ENCODE measurements around the gene TXNDC17.
"Not testable (repeated sequence)": the region's sequence is repeated elsewhere in the genome, so short reads cannot be mapped to it uniquely, and the experiment has no call there.

TXNDC17 gene

DNA sequence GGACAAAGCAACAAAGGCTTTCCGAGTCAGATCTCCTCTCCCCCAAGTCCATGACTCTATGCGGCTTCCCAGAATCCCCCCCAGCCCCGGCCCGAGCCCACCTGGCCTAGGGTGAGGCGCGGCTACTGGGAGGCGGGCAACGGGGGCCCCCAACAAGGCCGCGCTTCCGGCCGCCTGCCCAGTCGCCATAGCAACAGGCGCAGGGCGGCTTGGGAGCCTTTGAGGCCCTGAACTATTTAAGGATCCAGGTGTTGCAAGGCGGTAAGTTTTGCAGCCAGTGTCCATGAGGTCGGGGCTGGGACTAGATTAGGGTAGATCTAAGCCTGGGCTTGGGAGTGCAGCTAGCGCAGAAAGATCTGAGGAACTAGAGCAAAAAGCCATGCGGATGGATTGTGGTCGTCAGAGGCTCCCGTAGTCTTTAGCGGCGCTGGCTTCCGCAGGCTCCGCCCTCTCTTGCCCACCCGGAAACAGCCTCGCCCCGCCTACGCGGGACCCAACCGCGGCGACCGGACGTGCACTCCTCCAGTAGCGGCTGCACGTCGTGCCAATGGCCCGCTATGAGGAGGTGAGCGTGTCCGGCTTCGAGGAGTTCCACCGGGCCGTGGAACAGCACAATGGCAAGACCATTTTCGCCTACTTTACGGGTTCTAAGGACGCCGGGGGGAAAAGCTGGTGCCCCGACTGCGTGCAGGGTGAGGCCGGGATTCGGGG, at the start of gene TXNDC17, which contains the start of gene KIAA0753:
TXNDC17 (plus strand) TSS at position 525 of the 711 bp plus-strand sequence; CDS start at position 548, 23 bp downstream.
KIAA0753 (minus strand) TSS at position 176 of the 711 bp plus-strand sequence. CDS start 5,608 bp downstream, outside the sequence.
- peak; percentile 69 for DNase-seq

DNA sequence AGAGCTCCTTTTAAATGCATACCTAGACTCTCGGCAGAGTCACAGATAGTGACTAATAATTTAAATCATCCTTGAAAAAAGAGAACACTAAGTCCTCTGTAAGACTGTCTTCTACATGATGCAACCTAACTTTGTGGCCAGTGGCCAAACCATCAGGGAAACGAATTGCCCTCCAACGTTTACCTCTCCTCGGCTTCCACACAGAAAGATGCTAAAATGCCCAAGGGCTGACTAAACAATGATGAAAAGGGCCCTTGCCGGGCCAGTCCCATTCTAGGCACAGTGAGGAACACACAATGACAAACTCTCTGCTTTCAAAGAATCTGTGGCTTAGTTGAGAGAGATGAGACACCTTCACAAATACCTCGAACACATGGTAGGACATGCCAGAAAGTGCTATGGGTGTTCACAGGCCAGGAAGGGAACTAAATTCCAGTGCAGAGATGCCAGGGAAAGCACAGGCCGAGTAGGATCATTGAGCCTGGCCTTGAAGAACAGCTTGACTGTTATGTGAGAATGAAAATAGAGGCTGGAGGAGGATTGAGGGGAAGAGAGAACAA, 49.2 kb upstream of the TXNDC17 start:
- no peak for DNase-seq

DNA sequence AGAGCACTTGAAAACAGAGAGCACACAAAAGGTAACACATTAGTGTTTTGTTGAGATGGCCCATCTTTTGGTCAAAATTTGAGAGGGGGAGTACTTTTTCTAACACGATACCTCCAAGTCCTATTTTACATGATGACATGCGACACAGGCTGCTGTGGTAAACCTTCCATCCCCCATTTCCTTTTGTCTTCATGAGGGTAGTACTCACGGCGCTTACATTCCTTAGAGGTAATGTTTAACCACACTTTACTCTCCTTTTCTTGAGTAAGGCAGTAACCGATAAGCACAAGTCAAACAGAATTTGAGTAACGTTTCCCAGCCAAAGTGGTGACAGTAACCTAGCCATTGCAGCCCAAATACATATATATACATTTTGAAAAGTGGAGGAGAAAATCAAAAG, 48.7 kb upstream of the TXNDC17 start:
- DNase-seq: no peak

DNA sequence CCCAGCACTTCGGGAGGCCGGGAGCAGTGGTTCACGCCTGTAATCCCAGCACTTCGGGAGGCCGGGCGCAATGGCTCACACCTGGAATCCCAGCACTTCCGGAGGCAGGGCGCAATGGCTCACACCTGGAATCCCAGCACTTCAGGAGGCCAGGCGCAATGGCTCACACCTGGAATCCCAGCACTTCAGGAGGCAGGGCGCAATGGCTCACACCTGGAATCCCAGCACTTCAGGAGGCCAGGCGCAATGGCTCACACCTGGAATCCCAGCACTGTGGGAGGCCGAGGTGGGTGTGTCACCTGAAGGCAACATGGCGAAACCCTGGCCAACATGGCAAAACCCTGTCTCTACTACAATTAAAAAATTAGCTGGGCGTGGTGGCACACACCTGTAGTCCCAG, 47.5 kb upstream of the TXNDC17 start:
- DNase-seq: not testable (repeated sequence)

DNA sequence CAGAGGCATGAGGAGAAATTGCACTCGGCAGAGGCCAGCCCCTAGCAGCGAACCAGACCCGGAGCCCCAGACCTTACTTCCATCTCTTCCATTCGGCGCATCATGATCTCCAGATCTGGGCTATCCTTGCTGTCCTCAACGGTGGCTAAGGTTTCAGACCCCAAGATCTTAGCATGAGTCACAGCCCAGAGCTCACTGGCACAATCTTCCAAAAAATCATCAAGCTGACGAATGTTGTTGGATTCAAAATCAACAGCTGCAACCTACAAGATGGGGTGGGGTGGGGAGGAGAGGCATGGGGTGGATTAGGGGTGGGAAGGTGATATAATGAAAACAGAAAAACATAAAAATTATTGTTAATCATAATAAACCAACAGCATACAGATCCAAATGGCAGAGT, 44.8 kb upstream of the TXNDC17 start:
- no peak for DNase-seq

DNA sequence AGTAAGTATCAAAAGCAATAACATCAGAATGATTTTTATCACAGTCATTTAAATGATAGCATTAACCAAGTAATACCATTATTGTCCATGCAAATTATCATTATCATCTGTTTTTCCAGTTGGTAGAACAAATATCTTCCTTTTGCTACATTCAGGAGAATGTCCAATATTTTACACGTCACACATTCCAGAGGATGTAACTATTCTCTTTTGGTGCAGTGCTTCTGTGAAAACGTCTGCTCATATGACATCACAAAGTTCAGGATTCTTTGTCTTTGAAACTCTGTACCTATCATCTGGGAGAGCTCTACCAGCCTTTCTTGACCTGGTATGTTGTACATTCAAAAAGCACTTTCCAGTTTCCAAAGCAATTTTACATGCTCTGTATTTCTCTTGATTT, 44.3 kb upstream of the TXNDC17 start:
- DNase-seq: no peak

DNA sequence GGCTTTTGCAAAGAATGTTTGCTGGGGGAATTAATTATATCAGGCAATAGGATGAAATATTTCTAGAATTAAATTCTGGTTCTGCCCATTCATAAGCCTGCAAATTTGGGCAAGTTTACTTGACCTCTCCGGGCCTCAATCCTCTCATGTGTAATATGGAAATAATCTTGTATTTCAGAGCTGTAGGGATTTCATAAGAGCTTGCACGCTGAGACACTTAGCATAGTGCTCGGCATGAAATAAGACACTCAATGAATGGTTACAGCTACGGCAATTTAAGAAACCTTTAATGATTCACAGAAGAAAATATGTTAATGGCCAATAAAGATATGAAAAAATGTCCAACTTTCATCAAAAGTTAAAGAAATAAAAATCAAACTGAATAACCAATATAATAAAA, 43.9 kb upstream of the TXNDC17 start:
- peak; percentile 35 for DNase-seq

DNA sequence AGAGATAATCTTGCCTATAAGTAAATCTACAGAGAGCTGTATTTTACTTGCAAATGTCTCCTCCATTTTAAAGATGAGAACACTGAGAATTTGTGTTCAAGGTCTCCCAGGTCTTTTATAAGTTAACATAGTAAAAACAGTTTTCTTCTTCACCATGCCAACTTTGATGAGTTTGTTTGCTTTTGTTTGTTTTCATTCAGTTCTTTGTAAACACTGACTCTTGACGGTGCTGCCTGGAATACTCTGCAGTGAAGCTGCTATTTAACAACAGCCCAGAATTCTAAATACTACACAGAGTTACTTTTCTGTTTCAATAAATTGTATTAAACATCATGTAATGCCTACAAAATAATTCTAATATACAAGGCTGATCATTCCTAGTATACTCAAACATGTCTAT, 43.1 kb upstream of the TXNDC17 start:
- DNase-seq: peak; percentile 60

DNA sequence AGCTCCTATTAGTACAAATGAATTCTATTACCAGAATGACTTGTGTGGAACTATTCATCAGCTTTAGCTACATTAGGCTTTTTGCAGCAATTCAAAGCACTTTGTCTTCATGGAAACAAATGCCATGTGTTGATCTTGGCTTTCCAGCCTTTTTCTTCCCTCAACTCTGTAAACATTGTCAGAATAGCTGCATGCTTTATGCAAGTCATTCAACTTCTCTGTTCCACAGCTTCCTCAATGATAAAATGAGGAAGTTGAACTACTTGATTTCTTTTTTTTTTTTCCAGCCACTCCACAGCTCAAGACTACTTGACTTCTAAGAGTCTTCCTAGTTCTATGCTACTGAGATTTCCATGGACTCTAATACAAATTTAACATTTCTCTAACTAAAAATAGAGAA, 41.5 kb upstream of the TXNDC17 start:
- DNase-seq: no peak

DNA sequence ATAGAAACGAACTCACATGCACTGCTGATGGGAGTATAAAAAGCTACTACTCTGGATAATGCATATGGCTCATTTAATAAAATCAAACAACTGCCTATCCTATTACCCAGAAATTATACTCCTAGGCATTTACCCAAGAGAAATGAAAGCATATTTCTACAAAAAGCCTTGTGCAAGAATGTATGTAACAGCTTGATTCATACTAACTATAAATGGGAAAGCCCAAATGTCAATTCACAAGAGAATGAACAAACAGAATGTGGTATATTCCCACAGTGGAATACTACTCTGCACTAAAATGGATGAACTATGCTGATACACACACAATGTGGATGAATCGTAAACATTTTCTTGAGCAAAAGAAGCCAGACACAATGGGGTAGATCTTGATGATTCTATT, 38.7 kb upstream of the TXNDC17 start:
- no peak for DNase-seq

DNA sequence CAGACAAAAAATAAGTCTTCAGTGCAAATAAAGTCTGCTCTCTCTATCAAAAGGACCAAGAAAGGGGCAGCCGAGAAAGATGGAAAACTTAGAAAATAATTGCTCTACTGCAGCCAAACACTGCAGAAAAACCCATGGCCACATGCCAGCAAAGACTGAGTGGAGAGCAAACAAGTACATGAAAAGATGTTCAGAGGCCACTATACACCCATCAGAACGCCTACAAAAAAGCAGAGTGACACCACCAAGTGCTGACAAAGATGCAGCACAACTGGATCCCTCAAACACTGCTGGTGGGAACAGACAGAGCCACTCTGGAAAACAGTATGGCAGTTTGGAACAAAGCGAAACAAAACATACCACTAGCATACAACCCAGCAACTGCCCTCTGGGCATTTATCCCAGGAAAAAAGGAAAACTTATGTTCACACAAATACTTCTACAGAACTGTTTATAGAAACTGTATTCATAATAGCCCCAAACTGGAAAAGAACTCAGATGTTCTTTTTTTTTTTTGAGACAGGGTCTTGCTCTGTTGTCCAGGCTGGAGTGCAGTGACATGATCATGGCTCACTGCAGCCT, 37.0 kb upstream of the TXNDC17 start:
- DNase-seq: no peak

DNA sequence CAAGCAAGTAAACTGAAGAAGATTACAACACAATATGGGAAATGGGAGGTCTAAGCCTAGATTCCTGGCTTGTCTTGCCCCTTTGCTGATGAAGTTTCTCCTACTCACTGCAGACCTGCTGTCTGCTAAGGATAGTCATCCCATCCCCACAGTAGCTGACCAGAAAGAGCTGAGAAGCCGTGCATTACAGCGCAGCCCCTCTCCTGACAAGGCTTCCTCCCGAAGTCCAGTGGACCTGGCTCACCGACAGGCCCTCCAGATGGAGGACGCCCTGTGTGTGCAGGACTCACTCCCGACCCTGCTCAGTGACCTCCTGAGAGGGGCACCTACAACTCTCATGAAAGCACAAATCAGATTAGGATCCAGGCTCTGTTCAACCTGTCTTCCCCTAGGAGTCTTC, 35.7 kb upstream of the TXNDC17 start:
- DNase-seq: no peak

DNA sequence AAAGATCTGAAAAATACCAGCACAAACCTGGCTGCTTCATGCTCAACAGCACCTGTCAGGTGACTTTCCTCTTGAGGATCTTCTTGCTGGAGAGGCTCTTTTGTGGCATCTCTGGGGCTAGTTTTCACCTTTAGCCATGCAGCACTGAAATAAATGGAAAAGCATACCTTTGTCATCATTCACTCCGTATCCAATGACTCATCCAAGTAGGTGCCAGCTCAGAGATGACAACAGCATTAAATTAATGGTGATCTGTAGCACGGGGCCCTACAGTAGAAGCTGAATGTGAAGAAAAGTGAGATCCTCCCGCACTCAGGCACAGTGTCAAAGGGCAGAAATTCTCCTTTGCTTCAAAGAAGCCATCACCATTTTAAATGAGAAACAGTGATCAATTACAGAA, 32.5 kb upstream of the TXNDC17 start:
- DNase-seq: no peak

DNA sequence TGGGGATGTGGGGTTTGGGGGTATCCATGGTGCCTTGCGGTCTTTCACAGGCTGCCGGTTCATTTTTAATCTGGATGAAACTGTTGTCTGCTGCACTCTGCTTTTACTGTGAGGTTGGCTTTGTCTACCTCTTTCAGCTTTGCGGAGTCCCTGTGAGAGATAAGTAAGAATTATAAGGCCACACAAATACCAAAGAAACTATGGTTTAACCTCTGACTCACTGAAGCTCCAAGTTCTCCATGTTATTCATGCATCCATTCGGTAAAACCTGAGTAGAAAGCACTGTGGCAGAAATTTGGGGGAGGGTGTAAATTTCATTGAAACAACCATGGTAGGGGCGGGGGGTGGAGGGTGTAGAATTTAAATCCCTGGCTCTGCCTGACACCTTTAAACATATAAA, 30.8 kb upstream of the TXNDC17 start:
- no peak for DNase-seq

DNA sequence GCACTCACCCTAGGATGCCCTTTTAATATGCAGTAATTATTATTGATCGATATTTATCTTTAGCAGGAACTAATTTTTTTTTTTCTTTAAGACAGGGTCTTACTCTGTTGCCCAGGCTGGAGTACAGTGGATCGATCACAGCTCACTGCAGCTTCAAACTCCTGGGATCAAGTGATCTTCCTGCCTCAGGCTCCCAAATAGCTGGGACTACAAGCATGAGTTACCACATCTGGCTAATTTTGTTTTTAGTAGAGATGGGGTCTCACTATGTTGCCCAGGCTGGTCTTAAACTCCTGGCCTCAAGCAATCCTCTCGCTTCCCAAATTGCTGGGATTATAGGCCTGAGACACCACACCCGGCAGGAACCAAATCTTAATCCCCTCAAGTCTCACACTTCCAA, 29.6 kb upstream of the TXNDC17 start:
- DNase-seq: no peak

DNA sequence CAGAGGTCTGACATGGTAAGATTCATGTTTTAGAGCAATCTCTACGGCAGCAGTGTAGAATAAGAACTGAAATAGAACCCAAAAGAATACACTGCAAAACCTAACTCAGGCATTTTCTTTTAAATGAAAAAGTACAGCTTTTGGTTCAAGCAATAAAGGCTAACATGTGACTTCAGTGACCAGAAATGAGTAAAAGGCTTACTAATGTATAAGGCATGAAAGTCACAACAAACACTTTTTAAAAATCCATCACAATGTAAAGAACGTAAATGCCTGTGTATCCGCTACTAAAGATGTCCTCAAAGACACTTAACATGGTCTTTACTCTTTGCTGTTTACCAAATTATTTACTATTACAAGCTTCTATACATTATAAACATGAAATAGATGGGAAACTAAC, 16.9 kb upstream of the TXNDC17 start:
- no peak for DNase-seq

DNA sequence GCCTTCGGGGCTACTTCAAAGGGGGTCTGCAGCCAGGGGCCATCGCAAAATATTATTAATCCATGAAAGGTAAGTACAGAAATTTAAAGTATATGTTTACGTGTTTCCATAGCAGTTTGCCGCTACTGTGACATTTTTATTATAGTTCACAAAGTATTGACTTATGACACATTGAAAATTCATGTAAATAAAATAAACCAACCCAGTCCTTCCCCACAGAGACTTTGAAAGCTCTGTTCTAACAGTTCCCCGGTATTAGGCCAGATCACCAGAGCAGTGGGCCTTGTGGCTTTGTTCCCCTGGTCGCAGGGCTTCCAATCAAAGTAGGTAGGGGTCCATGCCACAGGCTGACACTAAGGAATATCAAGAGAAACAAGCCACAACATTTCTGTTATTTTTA, 14.2 kb upstream of the TXNDC17 start:
- no peak for DNase-seq

DNA sequence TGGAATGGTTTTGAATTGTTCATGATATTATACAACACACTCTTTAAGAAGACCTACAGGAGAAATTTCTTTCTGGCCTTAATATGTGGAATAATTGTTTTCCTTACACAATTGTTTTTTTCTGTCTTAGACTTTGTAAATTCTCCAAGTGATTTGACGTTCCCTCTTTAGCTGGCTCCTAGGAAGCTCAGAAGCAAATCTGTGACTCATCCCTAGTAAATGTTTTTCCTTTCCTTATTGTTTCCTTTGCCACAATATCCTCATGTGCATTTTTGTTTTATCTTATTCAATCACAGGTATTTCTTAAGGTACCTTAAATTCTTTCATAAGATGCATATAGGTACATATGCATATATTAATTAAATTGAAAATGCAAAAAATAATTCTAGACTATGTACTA, 13.8 kb upstream of the TXNDC17 start:
- no peak for DNase-seq

DNA sequence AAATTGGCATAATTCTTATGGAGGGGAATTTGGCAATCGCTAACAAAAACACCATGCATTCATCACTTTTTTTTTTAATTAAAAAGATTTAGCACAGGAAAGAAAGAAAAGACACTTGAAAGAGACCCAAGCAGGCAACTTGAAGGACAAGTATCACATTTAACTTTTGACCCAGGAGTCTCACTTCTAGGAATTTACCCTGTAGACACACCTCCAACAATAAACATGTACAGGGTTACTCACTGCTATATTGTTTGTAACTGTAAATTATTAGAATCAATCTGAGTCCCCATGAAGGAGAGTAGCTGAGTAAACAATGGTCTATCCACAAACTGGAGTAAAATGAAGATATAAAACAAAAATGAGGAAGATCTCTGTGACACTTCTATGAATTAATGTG, 10.5 kb upstream of the TXNDC17 start:
- no peak for DNase-seq

DNA sequence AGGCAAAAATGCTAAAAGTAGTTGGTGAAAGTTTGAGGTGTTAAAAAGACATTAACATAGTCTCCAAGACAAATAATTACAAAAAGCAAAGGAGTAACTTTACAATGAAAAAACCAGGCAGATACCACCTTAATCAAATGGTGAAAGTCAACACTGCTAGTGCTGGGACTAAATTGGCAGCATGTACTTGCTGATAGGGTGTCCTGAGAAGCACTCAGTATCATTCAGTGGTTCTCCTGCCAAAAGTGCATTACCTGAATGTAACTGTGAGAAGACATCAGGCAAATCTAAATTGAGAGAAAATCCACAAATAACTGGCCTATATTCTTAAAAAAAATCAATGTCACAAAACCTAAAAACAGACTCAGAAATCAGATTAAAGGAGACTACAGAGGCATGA, 8.3 kb upstream of the TXNDC17 start:
- no peak for DNase-seq

DNA sequence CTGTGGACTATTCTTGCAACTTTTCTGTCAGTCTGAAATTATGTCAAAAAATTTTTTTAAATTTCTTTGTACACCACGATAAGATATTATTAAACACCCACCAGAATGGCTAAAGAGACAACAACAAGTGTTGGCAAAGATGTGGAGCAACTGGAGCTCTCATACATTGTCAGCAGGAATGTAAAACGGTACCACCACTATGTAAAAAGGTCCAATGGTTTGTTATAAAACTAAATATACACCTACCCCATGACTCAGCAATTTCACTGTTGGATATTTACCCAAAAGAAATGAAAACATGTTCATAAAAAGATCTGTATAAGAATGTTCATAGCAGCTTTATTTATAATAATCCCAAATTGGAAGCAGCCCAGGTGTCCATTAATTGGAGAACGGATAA, 7.6 kb upstream of the TXNDC17 start:
- no peak for DNase-seq

DNA sequence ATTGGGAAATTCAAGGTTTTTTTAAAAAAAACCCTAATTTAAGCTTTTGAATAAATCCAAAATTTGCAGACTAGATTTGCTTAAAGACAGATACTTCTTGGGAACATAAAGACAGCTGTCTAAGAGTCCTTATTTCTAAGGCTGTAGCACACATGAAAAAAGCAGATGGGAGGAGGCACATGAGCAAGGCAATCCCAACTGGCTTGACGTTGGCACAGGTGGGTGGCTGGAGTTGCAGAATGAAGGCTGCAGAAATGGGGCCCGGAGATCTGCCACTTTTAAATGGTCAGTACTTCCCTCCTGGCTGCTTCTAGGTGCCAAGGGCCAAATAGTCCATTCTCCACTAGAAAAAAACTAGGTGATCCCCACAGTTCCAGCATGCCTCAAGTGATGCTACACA, 4.8 kb upstream of the TXNDC17 start:
- no peak for DNase-seq

DNA sequence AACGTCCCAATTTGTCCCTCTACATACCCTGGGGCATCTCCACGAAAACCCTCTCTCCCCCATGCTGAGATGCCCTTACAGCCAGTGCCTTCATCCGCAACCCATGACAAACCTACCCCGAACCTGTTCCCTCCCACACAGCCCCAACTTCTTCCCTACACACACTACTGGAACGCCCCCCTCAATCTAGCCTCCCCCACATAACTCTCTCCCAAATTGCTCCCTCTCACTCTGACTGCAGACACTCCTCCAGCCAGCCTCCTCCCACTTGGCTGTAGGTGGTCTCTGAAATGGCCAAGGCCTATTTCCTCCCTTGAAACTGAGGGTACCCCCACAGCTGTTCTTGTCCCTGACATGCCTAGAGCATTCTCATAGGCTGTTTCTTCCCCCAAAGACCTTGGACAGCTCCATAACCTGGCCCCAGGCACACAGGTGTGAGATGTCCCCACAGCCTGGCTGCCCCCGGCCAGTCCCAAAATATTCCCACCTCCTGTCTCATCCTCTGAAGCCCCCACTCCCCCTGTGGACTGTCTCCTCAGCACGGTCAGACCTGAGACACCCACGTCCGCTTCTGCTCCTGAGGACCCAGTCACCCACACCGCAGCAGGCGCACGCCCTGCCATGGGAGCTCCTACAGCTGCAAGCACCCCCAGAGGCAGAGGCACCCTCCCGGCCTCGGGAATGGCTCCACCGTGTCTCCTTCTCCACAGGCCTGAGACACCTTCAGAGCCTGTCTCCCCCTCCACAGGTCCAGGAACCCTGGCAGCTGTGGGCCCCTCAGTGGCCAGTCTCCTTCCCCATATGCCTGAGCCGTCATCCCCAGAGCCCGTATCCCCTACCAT, 4.0 kb upstream of the TXNDC17 start:
- no peak for DNase-seq

DNA sequence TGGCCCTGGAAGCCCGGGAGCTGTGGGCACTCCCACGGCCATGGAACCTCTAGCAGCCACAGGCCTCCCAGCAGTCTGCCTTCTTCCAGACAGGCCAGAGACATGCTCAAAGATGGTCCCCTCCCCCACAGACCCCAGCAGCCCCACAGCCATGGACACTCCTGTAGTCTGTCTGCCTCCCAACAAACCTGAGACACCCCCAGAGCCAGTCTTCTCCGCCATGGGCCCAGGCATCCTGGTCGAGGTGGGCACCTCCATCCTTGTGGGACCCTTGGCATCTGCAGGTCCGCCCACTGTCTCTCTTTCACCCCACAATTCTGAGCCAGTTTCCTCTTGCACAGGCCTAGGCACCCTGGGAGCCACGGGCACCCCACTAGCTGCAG, 3.4 kb upstream of the TXNDC17 start:
- no peak for DNase-seq

All from NCI-H526 treated with DMSO at 0.1 percent for 48 hours (cell line).